Esophagus squamous epithelium (tissue), 5 donors: ENCODE data around the gene GPR157. TPM values are rescaled to one million over a fixed set of nuclear protein-coding genes. Genes with fewer than 3 reads are reported as not detected.

Experiments
- DNase-seq: peaks from one replicate; lab custom pipeline; 2025; lab: John Stamatoyannopoulos, UW
- H3K27ac ChIP-seq, 4 donors: fragments of 200-600 bp; sonication (generic); one replicate each; pipeline ENCODE4 v1.5.1; 2016 to 2019; ENCODE audit warnings: mild to moderate bottlenecking in 1 of 4
- H3K27me3 ChIP-seq, 4 donors: fragments of 200-600 bp; sonication (generic); 1 replicate in 3 of 4; 2 replicates in 1 of 4; pipeline versions ENCODE4 v1.5.1 to v1.6.0; 2017 to 2021; ENCODE audit warnings: antibody characterized with exemption in 1 of 4
- H3K36me3 ChIP-seq, 3 donors: fragments of 200-600 bp; sonication (generic); one replicate each; pipeline ENCODE4 v1.5.1; 2016 to 2019
- H3K4me1 ChIP-seq, 3 donors: fragments of 200-600 bp; sonication (generic); one replicate each; pipeline ENCODE4 v1.5.1; 2017 to 2019
- H3K4me3 ChIP-seq, 4 donors: fragments of 200-600 bp; sonication (generic); 1 replicate in 3 of 4; 2 replicates in 1 of 4; pipeline ENCODE4 v1.5.1; 2016 to 2019; ENCODE audit warnings: mild to moderate bottlenecking in 2 of 4, moderate library complexity in 1 of 4
- H3K9me3 ChIP-seq, 3 donors: fragments of 200-600 bp; sonication (generic); one replicate each; pipeline ENCODE4 v1.5.1; 2016 to 2019
- POLR2A ChIP-seq, 4 donors: fragments of 450-650 bp; IDR thresholded peaks; one replicate each; pipeline ENCODE4 v1.6.1; 2017; ENCODE audit warnings: antibody characterized with exemption in 4 of 4, mild to moderate bottlenecking in 4 of 4, moderate library complexity in 3 of 4
- WGBS, 2 donors: methylation state at CpG; one replicate each; pipeline ENCODE4 v1.1.5; 2018; 5-methylcytosine and 5-hydroxymethylcytosine counted together
- intact Hi-C: fragments of 100-400 bp; cut with DNase I; formaldehyde crosslinking; loops from one replicate; pipeline ENCODE4 v1.15.0; 2022
- total RNA-seq, 4 donors: library from RNA; depleted of rRNA; stranded (reverse); fragments of >200 nt; gene quantifications; one replicate each; pipeline ENCODE4 v1.1.0, GENCODE V29; 2016
- TF ChIP-seq, protein P1 (sequence below), 6 experiments: fragments of 450-650 bp in 4 of 6; fragments of 200-600 bp in 2 of 6; sonication (generic) in 2 of 6; IDR thresholded peaks; one replicate each; pipeline ENCODE4 v1.5.1; 2016 to 2019; ENCODE audit warnings: antibody characterized with exemption in 6 of 6, mild to moderate bottlenecking in 4 of 6, moderate library complexity in 4 of 6
- donor health status: DM: yes; HTN: yes; CAD: no.

GPR157 gene
- total RNA-seq, 4 donors from 2014 or later: 28.5 to 57.4 (median 30.2) TPM

DNA sequence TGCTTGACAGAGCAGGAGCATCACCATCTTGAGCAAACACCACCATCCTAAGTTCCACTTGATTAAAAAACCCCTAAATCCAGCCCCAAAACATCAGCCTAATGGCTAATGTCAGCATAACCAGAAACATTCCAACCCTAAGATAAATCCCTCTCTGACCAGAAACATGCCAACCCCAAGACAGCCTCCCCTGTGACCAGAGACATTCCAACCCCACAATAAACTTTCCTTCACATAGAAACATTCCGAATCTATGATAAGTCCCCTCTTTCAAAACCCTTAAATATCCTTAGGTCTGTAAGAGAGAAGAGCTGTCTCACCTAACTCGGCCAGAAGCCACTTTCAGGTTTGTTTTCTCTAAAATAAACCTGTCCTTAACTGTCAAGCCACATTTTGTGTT, 42.1 kb downstream of the GPR157 start:
- Histone ChIP-seq H3K27ac (peak overlapping the region; percentile 31 to 87 (median 66)), H3K4me1 (peaks cover 26 to 62% (median 34%) of the 10 kb centered on the region in 3 donors), H3K36me3 (no peaks in the 10 kb centered on the region), H3K4me3 (no peak overlapping the region), H3K27me3 (no peaks in the 10 kb centered on the region), H3K9me3 (no peaks in the 10 kb centered on the region)
- TF ChIP-seq POLR2A (IDR thresholded peaks at IDR 0.05): no peak
- TF ChIP-seq, protein P1, sequence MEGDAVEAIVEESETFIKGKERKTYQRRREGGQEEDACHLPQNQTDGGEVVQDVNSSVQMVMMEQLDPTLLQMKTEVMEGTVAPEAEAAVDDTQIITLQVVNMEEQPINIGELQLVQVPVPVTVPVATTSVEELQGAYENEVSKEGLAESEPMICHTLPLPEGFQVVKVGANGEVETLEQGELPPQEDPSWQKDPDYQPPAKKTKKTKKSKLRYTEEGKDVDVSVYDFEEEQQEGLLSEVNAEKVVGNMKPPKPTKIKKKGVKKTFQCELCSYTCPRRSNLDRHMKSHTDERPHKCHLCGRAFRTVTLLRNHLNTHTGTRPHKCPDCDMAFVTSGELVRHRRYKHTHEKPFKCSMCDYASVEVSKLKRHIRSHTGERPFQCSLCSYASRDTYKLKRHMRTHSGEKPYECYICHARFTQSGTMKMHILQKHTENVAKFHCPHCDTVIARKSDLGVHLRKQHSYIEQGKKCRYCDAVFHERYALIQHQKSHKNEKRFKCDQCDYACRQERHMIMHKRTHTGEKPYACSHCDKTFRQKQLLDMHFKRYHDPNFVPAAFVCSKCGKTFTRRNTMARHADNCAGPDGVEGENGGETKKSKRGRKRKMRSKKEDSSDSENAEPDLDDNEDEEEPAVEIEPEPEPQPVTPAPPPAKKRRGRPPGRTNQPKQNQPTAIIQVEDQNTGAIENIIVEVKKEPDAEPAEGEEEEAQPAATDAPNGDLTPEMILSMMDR (IDR thresholded peaks at IDR 0.05): no peak
- WGBS, 2 donors: 69 to 86% methylated on average over 2 of the region's 2 CpGs
- intact Hi-C loops: no loop called here
- no peak for DNase-seq

DNA sequence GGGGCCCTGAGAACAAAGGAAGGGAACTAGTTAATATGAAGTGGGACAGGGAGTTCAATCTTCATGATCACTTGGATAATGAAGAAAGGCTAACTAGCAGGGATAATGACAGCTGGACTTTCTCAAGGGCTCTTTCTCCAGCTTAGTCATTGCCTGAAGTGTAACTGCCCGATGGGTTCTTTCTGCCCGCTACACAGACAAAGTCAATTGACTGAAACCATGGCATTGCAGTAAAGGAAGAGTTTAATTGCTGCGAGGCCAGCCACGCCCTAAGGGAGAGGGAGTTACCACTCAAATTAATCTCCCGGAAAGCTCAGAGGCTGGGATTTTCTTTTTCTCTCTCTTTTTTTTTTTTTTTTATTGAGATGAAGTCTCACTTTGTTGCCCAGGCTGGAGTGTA, 42.9 kb downstream of the GPR157 start:
- Histone ChIP-seq H3K9me3 (no peaks in the 10 kb centered on the region), H3K27me3 (no peaks in the 10 kb centered on the region), H3K36me3 (no peaks in the 10 kb centered on the region), H3K4me1 (peaks cover 26 to 70% (median 38%) of the 10 kb centered on the region in 3 donors), H3K4me3 (no peak overlapping the region), H3K27ac (peak overlapping the region; percentile 51 to 87 (median 74))
- intact Hi-C loops: no loop called here
- TF ChIP-seq, protein P1 (IDR thresholded peaks at IDR 0.05): no peak
- TF ChIP-seq POLR2A (IDR thresholded peaks at IDR 0.05): no peak
- no peak for DNase-seq
- WGBS, 2 donors: 31 to 41% methylated on average over 5 of the region's 5 CpGs

DNA sequence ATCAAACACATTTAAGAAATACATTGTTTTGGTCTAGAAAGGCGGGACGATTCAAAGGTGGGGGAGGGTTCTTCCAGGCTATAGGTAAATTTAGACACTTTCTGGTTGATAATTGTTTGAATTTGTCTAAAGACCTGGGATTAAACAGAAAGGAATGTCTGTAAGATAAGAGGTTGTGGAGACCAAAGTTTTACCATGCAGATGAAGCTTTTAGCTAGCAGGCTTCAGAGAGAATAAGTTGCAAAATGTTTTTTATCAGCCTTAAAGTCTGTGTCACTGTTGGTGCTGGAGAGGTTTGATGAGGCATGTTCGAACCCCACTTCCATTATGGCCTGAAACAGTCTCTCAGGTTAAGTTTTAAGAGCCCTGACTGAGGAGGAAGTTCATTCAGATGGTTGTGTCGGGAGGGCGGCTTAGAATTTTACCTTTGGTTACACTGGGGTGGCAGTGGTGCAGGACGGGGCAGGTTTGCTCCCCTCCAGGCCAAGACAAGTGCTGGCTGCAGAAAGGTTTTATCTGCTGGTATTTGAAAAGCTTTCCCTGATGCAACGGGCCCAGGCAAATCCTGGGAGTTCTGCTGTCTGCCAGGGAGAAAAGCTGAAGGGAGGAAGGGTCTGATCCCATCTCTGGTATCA, 43.5 kb downstream of the GPR157 start:
- H3K4me3 ChIP-seq: no peak overlapping the region
- peaks cover 26 to 76% (median 39%) of the 10 kb centered on the region in 3 donors for H3K4me1 ChIP-seq
- peak overlapping the region; percentile 51 to 87 (median 74) for H3K27ac ChIP-seq
- H3K27me3 ChIP-seq: no peaks in the 10 kb centered on the region
- DNase-seq: no peak
- 22 to 52% methylated on average over 7 of the region's 7 CpGs for WGBS, 2 donors
- H3K36me3 ChIP-seq: no peaks in the 10 kb centered on the region
- intact Hi-C loops: no loop called here
- H3K9me3 ChIP-seq: no peaks in the 10 kb centered on the region
- no peak for TF ChIP-seq POLR2A (IDR thresholded peaks at IDR 0.05)
- TF ChIP-seq, protein P1 (IDR thresholded peaks at IDR 0.05): no peak

DNA sequence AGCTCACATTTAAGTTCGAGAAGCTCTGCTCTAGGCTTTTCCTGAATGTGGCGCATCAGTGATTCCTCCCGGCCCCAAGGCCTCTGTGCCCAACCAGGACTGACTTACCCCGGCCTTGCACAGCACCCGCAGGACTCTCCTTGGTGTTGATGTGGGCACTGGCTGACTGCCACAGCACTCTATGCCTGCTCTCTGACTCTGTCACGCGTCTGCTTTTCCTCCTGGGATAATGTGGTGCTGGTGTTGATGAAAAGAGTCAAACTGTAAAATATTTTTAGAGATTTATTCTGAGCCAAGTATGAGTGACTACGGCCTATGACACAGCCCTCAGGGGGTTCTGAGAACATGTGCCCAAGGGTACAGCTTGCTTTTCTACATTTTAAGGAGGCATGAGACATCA, 44.0 kb downstream of the GPR157 start:
- WGBS, 2 donors: 26 to 43% methylated on average over 6 to 8 of the region's 8 CpGs
- no peaks in the 10 kb centered on the region for H3K36me3 ChIP-seq

DNA sequence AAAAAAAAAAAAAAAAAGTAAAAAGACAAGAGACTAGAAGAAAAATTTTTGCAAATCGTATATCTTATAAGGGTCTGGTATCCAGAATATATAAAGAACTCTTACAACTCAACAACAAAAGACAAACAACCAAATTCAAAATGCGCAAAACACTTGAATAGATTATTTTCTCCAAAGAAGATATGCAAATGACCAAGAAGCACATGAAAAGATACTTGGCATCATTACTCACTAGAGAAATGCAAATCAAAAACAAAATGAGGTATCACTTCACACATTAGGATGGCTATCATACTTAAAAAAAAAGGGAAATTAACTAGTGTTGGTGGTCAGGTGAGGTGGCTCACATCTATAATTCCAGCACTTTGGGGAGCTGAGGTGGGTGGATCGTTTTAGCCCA, 47.4 kb downstream of the GPR157 start:
- intact Hi-C loops: no loop called here
- no peak for DNase-seq
- no peaks in the 10 kb centered on the region for H3K36me3 ChIP-seq
- TF ChIP-seq, protein P1 (IDR thresholded peaks at IDR 0.05): no peak
- TF ChIP-seq POLR2A (IDR thresholded peaks at IDR 0.05): no peak
- 76 to 84% methylated on average over 3 of the region's 3 CpGs for WGBS, 2 donors
- no peaks in the 10 kb centered on the region for H3K27me3 ChIP-seq
- no peaks in the 10 kb centered on the region for H3K9me3 ChIP-seq
- peak overlapping the region in 3 of 4 donors; percentile 72 to 87 (median 81) for H3K27ac ChIP-seq
- H3K4me3 ChIP-seq: no peak overlapping the region
- peaks cover 40 to 100% (median 56%) of the 10 kb centered on the region in 3 donors for H3K4me1 ChIP-seq

More for the DNA sequence above, 44.0 kb downstream of the GPR157 start:
- H3K4me3 ChIP-seq: peak overlapping the region in 1 of 4 donors; percentile 5
- intact Hi-C loops: no loop called here
- TF ChIP-seq POLR2A (IDR thresholded peaks at IDR 0.05): no peak
- TF ChIP-seq, protein P1 (IDR thresholded peaks at IDR 0.05): no peak
- H3K4me1 ChIP-seq: peaks cover 26 to 81% (median 45%) of the 10 kb centered on the region in 3 donors
- no peaks in the 10 kb centered on the region for H3K9me3 ChIP-seq
- no peaks in the 10 kb centered on the region for H3K27me3 ChIP-seq
- H3K27ac ChIP-seq: peak overlapping the region; percentile 51 to 87 (median 74)
- DNase-seq: no peak
